Memory B cell (primary cell): ENCODE measurements around the gene PAMR1.
A peak's percentile ranks its signal among the peaks of the same experiment; 100 is the strongest.

ENCODE experiments used
- ATAC-seq: fragments of 150-1000 bp; cut with Tn5 transposase; 2 replicates; pipeline ENCODE4 v1.10.0; 2021; ENCODE audit warnings: low read depth, mild to moderate bottlenecking, moderate library complexity
- DNase-seq, 2 donors: peaks; one replicate each; pipeline ENCODE4 v3.0.0; 2022; ENCODE audit warnings: low spot score in 2 of 2
- H3K27ac Mint-ChIP-seq: one replicate; pipeline ENCODE4 v1.8.0; 2022; ENCODE audit warnings: mild to moderate bottlenecking, moderate library complexity, mixed read lengths
- H3K27me3 Mint-ChIP-seq: one replicate; pipeline ENCODE4 v1.8.0; 2022; ENCODE audit warnings: mixed read lengths
- H3K36me3 Mint-ChIP-seq: one replicate; pipeline ENCODE4 v1.8.0; 2022; ENCODE audit warnings: mild to moderate bottlenecking, mixed read lengths
- H3K4me1 Mint-ChIP-seq: one replicate; pipeline ENCODE4 v1.8.0; 2022; ENCODE audit warnings: mixed read lengths
- H3K4me3 Mint-ChIP-seq: one replicate; pipeline ENCODE4 v1.8.0; 2022; ENCODE audit warnings: mild to moderate bottlenecking, moderate library complexity, mixed read lengths
- H3K9me3 Mint-ChIP-seq: one replicate; pipeline ENCODE4 v1.8.0; 2022; ENCODE audit warnings: mixed read lengths

The PAMR1 gene

DNA sequence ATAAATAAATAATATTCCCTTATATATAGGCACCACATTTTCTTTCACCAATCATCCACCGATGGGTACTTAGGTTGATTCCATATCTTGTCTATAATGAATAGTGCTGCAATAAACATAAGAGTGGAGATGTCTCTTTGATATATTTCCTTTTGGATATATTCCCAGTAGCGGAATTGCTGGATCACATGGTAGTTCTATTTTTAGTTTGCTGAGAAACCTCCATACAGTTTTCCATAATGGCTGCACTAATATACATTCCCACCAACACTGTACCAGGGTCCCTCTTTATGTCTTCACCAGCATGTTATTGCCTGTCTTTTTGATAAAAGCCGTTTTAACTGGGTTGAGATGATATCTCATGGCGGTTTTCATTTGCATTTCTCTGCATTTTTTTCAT is 23.6 kb downstream of the PAMR1 start:
- Mint-ChIP-seq H3K27ac (no peak overlapping the region), H3K36me3 (peaks cover 2% of the 10 kb centered on the region), H3K4me3 (no peak overlapping the region), H3K9me3 (peaks cover 12% of the 10 kb centered on the region), H3K4me1 (no peaks in the 10 kb centered on the region), H3K27me3 (no peaks in the 10 kb centered on the region)
- no peak for ATAC-seq
- no peak for DNase-seq

DNA sequence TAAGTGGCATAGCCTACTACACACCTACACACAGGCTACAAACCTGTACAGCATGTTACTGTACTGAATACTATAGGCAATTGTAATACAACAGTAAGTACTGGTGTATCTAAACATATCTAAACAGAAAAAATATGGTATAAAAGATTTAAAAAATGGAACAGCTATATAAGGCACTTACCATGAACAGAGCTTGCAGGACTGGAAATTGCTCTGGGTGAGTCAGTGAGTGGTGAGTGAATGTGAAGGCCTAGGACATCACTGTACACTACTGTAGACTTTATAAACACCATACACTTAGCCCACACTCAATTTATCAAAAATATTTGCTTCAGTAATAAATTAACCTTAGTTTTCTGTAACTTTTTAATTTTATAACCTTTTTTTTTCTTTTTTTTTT is 24.7 kb downstream of the PAMR1 start:
- H3K27ac Mint-ChIP-seq = no peak overlapping the region
- H3K4me1 Mint-ChIP-seq = no peaks in the 10 kb centered on the region
- no peak overlapping the region for H3K4me3 Mint-ChIP-seq
- H3K27me3 Mint-ChIP-seq = peaks cover 1% of the 10 kb centered on the region
- H3K36me3 Mint-ChIP-seq = no peaks in the 10 kb centered on the region
- peaks cover 9% of the 10 kb centered on the region for H3K9me3 Mint-ChIP-seq
- ATAC-seq (no peak), DNase-seq (no peak)

DNA sequence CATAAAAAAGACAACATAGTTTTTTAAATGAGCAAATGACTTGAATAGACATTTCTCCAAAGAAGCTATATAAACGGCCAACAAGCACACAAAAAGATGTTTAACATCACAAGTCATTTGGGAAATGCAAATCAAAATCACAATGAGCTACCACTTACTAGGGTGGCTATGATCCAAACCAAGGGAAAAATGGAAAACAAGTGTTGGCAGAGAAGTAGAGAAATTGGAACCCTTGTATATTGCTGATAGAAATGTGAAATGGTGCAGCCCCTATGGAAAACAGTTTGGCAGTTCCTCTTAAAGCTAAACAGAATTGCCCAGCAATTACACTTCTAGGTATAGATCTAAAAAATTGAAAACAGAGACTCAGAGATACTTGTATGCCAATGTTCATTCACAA is 29.0 kb downstream of the PAMR1 start:
- Mint-ChIP-seq H3K4me1 (no peaks in the 10 kb centered on the region), H3K9me3 (no peaks in the 10 kb centered on the region), H3K36me3 (no peaks in the 10 kb centered on the region), H3K4me3 (no peak overlapping the region), H3K27ac (no peak overlapping the region), H3K27me3 (peaks cover 11% of the 10 kb centered on the region)
- DNase-seq (no peak), ATAC-seq (no peak)

DNA sequence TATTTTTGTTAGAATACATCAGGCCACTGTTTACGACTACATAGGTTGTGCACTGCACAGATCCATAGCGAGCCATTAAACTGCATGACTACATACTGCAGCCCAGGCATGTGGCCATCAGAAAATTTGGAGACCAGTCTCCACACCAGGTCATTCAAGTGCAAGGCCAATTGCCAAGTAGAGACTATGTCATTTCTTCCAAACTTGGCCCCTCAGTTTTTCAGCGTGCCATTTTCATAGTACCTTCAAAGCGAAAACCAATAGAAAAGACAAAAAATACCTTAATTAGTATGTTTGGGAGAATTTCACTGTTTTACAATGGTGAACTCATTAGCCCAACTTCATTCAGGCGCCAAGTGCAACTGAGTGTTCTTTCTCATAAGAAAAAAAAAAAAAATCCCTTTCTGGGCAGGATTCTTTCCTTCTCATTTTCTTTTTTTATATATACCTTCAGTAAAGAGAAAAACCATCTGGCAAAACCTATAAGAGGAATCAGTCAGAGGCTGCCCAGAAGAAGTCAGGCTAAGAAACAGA is 30.4 kb downstream of the PAMR1 start:
- ATAC-seq (no peak), DNase-seq (no peak)
- Mint-ChIP-seq H3K27ac (no peak overlapping the region), H3K4me3 (no peak overlapping the region), H3K4me1 (no peaks in the 10 kb centered on the region), H3K36me3 (no peaks in the 10 kb centered on the region), H3K27me3 (peaks cover 13% of the 10 kb centered on the region), H3K9me3 (no peaks in the 10 kb centered on the region)

DNA sequence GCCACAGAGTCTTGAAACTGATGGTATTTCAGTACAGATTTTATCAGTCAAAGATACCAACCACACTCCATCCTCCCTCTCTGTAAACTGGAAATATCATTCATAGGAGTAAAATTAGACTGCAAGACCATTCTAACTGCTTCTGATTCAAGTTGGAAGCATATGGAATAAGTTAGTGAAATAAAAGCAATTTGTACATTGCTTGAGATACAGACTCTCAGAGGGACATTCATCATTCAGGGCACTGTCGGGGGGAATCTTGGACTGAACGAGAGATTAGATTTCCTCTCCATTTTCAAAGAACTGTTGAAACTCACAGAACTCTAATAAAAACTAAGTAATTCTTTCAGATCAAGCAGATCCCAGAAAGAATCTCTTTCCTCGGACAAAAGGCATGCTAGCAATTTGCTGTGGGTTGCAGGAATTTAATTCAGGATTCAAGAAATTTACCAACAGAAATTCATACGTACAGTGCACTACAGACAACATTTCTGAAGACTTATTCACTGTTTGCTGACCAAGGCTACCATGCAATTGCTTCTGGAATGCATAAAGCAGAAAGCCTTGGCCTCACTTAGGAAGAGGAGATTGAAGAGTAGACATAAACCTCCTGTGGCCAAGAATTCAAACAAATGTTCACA is 34.1 kb downstream of the PAMR1 start:
- no peaks in the 10 kb centered on the region for H3K36me3 Mint-ChIP-seq
- ATAC-seq (no peak), DNase-seq (no peak)
- H3K4me1 Mint-ChIP-seq = no peaks in the 10 kb centered on the region
- peaks cover 14% of the 10 kb centered on the region for H3K27me3 Mint-ChIP-seq
- H3K4me3 Mint-ChIP-seq = no peak overlapping the region
- H3K27ac Mint-ChIP-seq = no peak overlapping the region
- H3K9me3 Mint-ChIP-seq = no peaks in the 10 kb centered on the region

DNA sequence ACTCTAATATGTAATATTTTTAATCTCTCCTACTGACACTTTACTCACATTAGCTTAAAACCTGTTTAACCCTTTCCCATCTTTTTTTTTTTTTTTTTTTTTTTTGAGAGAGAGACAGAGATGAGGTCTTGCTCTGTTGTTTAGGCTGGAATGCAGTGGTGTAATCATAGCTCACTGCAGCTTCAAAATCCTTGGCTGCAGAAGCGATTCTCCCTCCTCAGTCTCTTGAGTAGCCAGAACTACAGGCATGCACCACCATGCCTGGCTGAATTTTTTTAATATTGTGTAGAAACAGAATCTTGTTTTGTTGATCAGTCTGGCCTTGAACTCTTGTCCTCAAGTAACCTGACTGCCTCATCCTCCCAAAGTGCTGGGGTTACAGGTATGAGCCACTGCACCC is 37.3 kb downstream of the PAMR1 start:
- DNase-seq (no peak), ATAC-seq (no peak)
- Mint-ChIP-seq H3K36me3 (no peaks in the 10 kb centered on the region), H3K9me3 (peaks cover 1% of the 10 kb centered on the region), H3K4me3 (no peak overlapping the region), H3K4me1 (no peaks in the 10 kb centered on the region), H3K27me3 (peaks cover 10% of the 10 kb centered on the region), H3K27ac (no peak overlapping the region)

DNA sequence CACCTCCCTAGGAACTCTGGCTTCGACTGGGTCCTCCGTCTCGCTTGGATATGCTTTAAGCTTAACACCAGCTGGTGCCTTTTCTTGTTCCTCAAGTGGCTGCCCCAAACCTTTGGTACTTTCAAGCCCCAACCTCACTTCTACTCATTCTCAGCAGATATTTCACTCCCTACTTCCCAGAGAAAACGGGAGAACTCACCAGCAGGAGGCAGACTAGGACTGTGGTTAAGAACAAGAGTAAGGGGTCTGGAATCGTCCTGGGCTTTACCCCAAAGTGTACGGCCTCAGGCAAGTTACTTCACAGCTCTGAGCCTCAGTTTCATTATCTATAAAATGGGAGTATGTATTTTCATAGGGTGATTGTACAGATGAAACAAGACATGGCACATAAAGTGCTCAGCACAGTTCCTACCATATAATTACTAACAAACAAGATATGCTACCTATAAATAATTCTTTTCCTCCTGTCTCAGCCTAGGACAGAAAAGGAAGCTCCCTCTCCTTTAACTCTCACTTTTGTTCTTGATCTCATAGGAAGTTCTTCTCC is 37.8 kb downstream of the PAMR1 start:
- no peak for DNase-seq
- H3K36me3 Mint-ChIP-seq = no peaks in the 10 kb centered on the region

DNA sequence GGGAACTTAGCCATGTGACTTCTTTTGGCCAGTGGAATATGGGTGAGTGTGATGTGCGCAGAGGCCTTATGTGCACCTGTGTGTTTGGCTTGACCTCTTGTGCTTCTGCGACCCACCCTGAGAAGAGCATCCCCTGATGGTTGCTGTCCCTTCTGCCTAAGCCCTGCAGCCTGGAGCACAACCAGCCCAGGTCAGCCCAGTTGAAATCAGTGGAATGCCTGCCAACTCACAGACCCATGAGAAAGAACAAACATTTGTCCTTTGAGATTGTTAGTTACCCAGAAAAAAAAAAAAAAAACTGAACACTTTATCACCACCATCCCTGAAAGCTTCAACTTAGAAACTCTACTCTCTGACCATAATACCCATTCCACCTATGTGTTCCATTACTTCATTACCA is 38.5 kb downstream of the PAMR1 start:
- no peak overlapping the region for H3K4me3 Mint-ChIP-seq
- ATAC-seq (no peak), DNase-seq (no peak)
- no peaks in the 10 kb centered on the region for H3K36me3 Mint-ChIP-seq
- H3K9me3 Mint-ChIP-seq = peaks cover 8% of the 10 kb centered on the region
- H3K4me1 Mint-ChIP-seq = no peaks in the 10 kb centered on the region
- no peak overlapping the region for H3K27ac Mint-ChIP-seq
- peaks cover 13% of the 10 kb centered on the region for H3K27me3 Mint-ChIP-seq

More for the DNA sequence above, 37.8 kb downstream of the PAMR1 start:
- Mint-ChIP-seq H3K9me3 (peaks cover 4% of the 10 kb centered on the region), H3K4me3 (no peak overlapping the region), H3K27ac (no peak overlapping the region), H3K4me1 (no peaks in the 10 kb centered on the region), H3K27me3 (peaks cover 9% of the 10 kb centered on the region)
- ATAC-seq = no peak

DNA sequence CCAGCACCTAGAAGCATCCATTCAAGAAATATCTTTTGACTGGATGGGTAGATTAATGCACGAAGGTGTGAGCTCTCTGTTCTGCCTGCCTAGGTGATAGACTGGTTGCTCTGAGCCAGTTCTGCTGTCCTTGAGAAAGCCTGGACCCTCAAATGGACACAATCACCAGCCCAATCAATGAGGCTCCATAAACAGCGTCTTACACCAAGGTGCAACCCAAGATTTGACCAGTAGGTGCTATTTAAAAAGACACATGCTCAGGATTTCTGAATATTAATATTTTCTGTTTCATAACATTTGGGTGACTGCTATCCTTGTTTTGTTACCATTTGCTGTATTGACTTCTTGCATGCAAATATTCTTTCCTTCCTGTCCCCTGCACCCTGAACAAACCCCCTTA is 39.0 kb downstream of the PAMR1 start:
- ATAC-seq (no peak), DNase-seq (no peak)
- H3K4me3 Mint-ChIP-seq = no peak overlapping the region
- H3K27ac Mint-ChIP-seq = no peak overlapping the region
- peaks cover 13% of the 10 kb centered on the region for H3K27me3 Mint-ChIP-seq
- H3K4me1 Mint-ChIP-seq = no peaks in the 10 kb centered on the region
- H3K9me3 Mint-ChIP-seq = peaks cover 8% of the 10 kb centered on the region
- no peaks in the 10 kb centered on the region for H3K36me3 Mint-ChIP-seq

DNA sequence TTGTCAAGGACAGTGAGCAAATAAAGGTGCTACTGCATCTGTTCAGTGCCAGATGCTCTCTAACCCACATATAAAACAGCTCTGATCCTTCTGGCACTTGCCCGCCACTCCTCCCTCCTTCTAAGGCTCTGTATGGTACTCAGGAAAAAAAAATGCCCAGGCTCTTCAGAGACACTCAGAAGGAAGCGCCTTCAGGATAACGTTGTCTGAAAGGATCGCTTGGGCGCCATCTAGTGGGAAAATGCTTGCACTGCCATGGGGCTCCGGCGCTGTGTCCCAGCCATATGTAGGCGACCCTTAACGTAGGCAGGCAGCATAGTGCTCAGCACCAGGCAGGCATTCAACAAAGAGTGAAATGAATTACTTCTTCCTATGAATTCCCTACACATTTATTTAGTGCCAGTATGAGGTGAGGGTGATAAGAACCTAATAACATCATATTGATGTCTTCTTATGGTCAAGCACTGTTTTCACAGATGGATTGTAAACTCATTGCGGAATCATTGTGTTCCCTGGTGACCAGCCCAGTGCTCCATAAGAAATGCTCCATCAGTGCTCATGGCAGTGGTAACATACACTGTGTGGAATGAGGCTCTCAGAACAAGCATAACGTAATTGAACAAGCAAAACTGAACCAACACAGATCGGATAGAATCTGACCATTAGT is 39.6 kb downstream of the PAMR1 start:
- Mint-ChIP-seq H3K4me1 (no peaks in the 10 kb centered on the region), H3K27me3 (peaks cover 14% of the 10 kb centered on the region), H3K27ac (no peak overlapping the region), H3K4me3 (no peak overlapping the region), H3K36me3 (no peaks in the 10 kb centered on the region), H3K9me3 (peaks cover 9% of the 10 kb centered on the region)
- peak; percentile 58 to 77 for DNase-seq
- peak; percentile 75 for ATAC-seq

DNA sequence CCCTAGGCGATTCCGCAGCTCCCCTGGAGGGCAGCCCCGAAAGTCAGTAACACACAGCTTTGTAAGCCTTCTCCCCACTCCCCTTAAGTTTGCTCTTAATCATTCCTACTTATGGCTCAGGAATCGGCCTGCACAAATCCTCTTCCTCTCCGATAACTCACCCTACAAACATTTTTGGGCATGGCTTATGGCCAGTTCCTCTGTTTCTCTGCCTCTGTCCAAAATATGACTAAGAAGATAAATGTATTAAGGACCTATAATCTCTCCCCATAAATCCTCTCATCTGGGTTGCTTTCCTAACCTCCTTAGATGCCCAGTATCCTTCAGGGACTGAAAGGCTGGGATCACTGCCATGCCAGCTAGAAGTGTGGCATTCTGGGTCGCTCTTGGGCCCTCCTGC is 41.0 kb downstream of the PAMR1 start:
- Mint-ChIP-seq H3K4me3 (no peak overlapping the region), H3K36me3 (no peaks in the 10 kb centered on the region), H3K27ac (no peak overlapping the region), H3K27me3 (peaks cover 15% of the 10 kb centered on the region), H3K9me3 (peaks cover 12% of the 10 kb centered on the region), H3K4me1 (no peaks in the 10 kb centered on the region)
- no peak for ATAC-seq
- DNase-seq = no peak

DNA sequence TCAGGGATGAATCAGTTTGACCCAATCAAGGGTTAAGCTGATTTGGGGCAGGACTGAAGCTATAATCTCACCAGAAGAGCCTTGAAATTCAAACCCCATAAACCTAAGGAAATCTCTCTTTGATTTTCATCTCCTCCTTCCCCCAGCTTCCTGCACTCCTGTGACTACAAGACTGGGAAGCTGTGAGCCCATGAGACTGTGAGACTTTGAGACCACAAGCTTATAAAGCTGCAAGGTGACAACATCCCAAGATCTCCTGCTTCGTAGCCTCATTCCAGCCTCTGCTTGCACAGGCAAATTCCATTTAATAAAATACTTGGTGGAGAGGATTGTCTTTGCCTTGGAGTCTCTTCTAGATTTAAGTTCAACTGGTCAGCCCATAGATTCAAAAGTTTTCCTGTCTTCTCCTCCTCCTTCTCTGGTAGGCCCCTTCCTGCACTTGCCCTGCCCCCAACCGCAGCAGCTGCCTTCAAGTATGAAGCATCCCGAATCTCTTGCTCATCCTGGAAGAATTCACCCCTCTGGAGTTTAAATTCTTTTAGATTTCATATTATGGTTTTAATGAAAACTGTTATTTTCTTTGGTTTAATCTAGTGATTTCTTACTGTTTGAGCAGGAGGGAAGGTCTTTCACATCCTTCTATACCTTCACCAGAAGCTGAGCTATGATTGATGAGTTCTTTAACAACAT is 42.1 kb downstream of the PAMR1 start:
- no peaks in the 10 kb centered on the region for H3K36me3 Mint-ChIP-seq
- H3K27me3 Mint-ChIP-seq = peaks cover 17% of the 10 kb centered on the region
- no peak overlapping the region for H3K27ac Mint-ChIP-seq
- ATAC-seq = no peak
- no peaks in the 10 kb centered on the region for H3K4me1 Mint-ChIP-seq
- no peak for DNase-seq
- H3K9me3 Mint-ChIP-seq = peaks cover 12% of the 10 kb centered on the region
- no peak overlapping the region for H3K4me3 Mint-ChIP-seq

DNA sequence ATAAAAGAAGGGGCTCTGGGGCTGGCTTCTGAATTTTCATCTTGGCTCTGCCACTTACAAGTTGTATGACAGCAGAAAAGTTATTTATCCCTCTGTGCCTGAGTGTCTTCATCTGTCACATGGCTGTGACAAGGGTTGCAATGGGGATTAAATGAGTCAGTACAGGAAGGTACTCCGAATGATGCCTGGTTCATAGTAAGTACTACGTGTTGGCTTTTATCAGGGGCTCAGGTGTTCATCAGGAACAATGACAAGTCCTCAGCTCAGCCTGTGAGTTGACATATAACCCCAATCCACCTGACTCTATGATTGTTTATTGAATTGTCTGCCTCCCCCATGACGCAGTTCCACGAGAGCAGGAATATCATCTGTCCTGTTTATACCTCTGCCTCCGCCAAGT is 45.7 kb downstream of the PAMR1 start:
- peaks cover 21% of the 10 kb centered on the region for H3K9me3 Mint-ChIP-seq

DNA sequence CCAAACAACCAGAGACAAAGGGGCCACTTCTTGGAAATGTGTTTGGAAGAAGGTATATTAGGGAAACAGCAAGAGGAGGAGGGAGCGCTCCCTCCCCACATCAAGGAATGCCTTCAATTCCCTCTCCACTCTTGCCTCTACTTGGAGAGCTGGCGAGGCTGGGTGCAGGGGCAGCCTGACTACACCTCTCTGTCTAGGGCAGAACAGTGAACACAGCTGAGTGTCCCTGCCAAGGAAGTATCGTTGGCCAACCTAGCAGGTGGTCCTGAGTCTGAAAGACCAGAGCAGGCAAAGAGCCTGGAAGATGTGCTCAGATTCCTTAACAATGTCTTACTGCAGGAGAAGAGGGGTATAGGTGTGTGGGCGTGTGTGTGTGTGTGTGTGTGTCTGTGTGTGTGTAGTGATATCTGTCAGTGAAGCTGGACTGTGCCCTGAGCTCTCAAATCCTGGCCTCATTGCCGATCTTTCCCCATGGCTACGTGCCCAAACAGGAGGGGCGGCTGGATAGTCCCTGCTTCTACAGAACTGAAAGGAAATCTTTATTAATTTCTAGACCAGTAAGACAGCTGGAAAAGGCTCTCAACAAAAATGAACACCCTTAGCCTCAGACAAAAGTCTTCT is 46.8 kb downstream of the PAMR1 start:
- Mint-ChIP-seq H3K4me3 (no peak overlapping the region), H3K36me3 (peaks cover 2% of the 10 kb centered on the region), H3K4me1 (no peaks in the 10 kb centered on the region), H3K27me3 (peaks cover 20% of the 10 kb centered on the region), H3K27ac (no peak overlapping the region), H3K9me3 (peaks cover 21% of the 10 kb centered on the region)
- ATAC-seq (no peak), DNase-seq (no peak)

More for the DNA sequence above, 45.7 kb downstream of the PAMR1 start:
- H3K4me1 Mint-ChIP-seq = no peaks in the 10 kb centered on the region
- H3K4me3 Mint-ChIP-seq = no peak overlapping the region
- no peak for DNase-seq
- no peak for ATAC-seq
- H3K27me3 Mint-ChIP-seq = peaks cover 24% of the 10 kb centered on the region
- H3K27ac Mint-ChIP-seq = no peak overlapping the region
- H3K36me3 Mint-ChIP-seq = peaks cover 2% of the 10 kb centered on the region
